ENCODE data around the gene DAG1.

Gene DAG1

GRCh38 chr3:49469936-49470713, at the start of gene DAG1:
TSS of gene DAG1 (plus strand) at chr3:49470267. CDS start at chr3:49510535, 40,268 bp downstream.
- peak; percentile 90 for DNase-seq (ENCODE audit: low read depth)

- DNase-seq (ENCODE audit: low read depth) = no peak
Measured at GRCh38 chr3:49421890-49422378, 48.1 kb upstream of the DAG1 start.

GRCh38 chr3:49422379-49423248, 47.5 kb upstream of the DAG1 start, which contains the start of gene AMT:
TSS of gene AMT (minus strand) at chr3:49422473. CDS start at chr3:49422450, 23 bp downstream.
- DNase-seq (ENCODE audit: low read depth) = no peak

- DNase-seq (ENCODE audit: low read depth) = no peak
Measured at GRCh38 chr3:49424816-49425215, 45.3 kb upstream of the DAG1 start.

GRCh38 chr3:49427586-49427985, 42.5 kb upstream of the DAG1 start:
- no peak for DNase-seq (ENCODE audit: low read depth)

GRCh38 chr3:49428752-49429080, 41.4 kb upstream of the DAG1 start:
- no peak for DNase-seq (ENCODE audit: low read depth)

GRCh38 chr3:49434731-49435130, 35.3 kb upstream of the DAG1 start:
- DNase-seq (ENCODE audit: low read depth) = no peak

GRCh38 chr3:49445391-49445790, 24.7 kb upstream of the DAG1 start:
- DNase-seq (ENCODE audit: low read depth) = no peak

GRCh38 chr3:49453621-49454020, 16.4 kb upstream of the DAG1 start:
- no peak for DNase-seq (ENCODE audit: low read depth)

- no peak for DNase-seq (ENCODE audit: low read depth)
Measured at GRCh38 chr3:49454458-49454857, 15.6 kb upstream of the DAG1 start.

GRCh38 chr3:49454898-49455681, 15.0 kb upstream of the DAG1 start:
- no peak for DNase-seq (ENCODE audit: low read depth)

- no peak for DNase-seq (ENCODE audit: low read depth)
Measured at GRCh38 chr3:49456466-49456865, 13.6 kb upstream of the DAG1 start.

GRCh38 chr3:49460188-49460890, 9.7 kb upstream of the DAG1 start:
- no peak for DNase-seq (ENCODE audit: low read depth)

GRCh38 chr3:49460956-49461355, 9.1 kb upstream of the DAG1 start:
- DNase-seq (ENCODE audit: low read depth) = no peak

GRCh38 chr3:49461443-49462171, 8.5 kb upstream of the DAG1 start:
- DNase-seq (ENCODE audit: low read depth) = no peak

GRCh38 chr3:49462222-49462621, 7.8 kb upstream of the DAG1 start:
- no peak for DNase-seq (ENCODE audit: low read depth)

GRCh38 chr3:49465270-49466034, 4.6 kb upstream of the DAG1 start:
- DNase-seq (ENCODE audit: low read depth) = no peak

- no peak for DNase-seq (ENCODE audit: low read depth)
Measured at GRCh38 chr3:49466085-49466484, 4.0 kb upstream of the DAG1 start.

- DNase-seq (ENCODE audit: low read depth) = no peak
Measured at GRCh38 chr3:49469037-49469935, 781 bp upstream of the DAG1 start.

All from stimulated activated CD8-positive, alpha-beta memory T cell treated with anti-CD3 and anti-CD28 coated beads, Interleukin-12 subunit alpha, Interleukin-12 subunit beta, amount 100 ng/mL, for 1 hour (primary cell).